ENCODE results near the gene WDR54. TPM values are rescaled to one million over a fixed set of nuclear protein-coding genes. Genes with fewer than 3 reads are reported as not detected.

The WDR54 gene
- polyA plus RNA-seq, 1 of the 3 experiments (the other 2 are of a cell fraction) = 61.6 TPM

DNA sequence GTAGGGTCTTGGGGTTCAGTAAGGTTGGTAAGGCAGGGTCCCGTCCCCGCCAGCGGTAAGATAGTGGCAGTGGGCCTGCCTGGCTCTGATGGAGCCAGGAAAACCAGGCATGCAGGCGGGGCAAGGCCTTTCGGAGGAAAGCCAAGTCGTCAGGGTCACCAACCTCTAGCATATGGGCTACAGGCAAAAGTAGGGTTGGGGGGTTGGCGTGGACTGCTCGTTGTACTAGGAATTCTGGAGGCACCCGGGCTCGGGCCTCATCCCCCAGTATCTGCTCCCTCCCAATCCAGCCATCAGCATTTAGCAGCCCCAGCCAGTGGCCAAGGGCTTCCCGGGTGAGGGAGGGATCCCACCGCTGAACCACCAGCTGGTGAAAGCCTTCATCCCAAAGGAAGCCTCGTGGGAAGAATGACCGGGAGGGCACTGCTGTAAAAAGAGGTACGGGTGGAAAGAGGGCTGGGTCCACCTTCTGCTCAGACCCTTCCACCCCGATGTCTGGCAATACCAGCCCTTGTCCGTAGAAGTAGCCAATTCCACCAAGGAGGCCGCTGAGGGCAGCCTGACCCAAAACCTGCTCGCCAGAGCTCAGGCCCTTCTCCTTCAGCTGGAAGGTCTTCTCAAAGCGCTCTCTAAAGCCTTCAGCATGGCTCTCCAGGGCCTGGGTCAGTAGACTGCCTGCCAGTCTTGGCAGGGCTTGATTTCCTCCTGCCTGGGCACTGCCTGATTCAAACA lies 40.7 kb downstream of the WDR54 start:
- H3K9me2 ChIP-seq = no peaks in the 10 kb centered on the region
- H2AFZ ChIP-seq (ENCODE audit: low read depth) = no peak overlapping the region
- H3K9ac ChIP-seq = no peak overlapping the region
- CTCF ChIA-PET = interaction anchor here (1.0 to 1.2 kb wide), 2 partner anchors 9 to 125 kb away, joined by 3 to 4 read pairs; no protein-coding TSS in a partner anchor
- H4K20me1 ChIP-seq (ENCODE audit: insufficient read depth) = no peaks in the 10 kb centered on the region
- H3K79me2 ChIP-seq (ENCODE audit: insufficient read depth) = peaks cover 47% of the 10 kb centered on the region
- H3K4me2 ChIP-seq = no peak overlapping the region
- H3F3A ChIP-seq (replicated peaks; ENCODE audit: insufficient read depth) = peaks cover 10% of the 10 kb centered on the region
- TF ChIP-seq ELF1 (IDR thresholded peaks at IDR 0.05) = no peak
- no peak for TF ChIP-seq RAD21 (IDR thresholded peaks at IDR 0.05; ENCODE audit: low read length)
- no peak for TF ChIP-seq RCOR1 (IDR thresholded peaks at IDR 0.05; ENCODE audit: low read length)
- TF ChIP-seq YY1 (IDR thresholded peaks at IDR 0.05; ENCODE audit: low read depth) = no peak
- TF ChIP-seq, protein P1, sequence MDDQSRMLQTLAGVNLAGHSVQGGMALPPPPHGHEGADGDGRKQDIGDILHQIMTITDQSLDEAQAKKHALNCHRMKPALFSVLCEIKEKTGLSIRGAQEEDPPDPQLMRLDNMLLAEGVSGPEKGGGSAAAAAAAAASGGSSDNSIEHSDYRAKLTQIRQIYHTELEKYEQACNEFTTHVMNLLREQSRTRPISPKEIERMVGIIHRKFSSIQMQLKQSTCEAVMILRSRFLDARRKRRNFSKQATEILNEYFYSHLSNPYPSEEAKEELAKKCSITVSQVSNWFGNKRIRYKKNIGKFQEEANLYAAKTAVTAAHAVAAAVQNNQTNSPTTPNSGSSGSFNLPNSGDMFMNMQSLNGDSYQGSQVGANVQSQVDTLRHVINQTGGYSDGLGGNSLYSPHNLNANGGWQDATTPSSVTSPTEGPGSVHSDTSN (IDR thresholded peaks at IDR 0.05) = no peak
- TF ChIP-seq, protein P2, sequence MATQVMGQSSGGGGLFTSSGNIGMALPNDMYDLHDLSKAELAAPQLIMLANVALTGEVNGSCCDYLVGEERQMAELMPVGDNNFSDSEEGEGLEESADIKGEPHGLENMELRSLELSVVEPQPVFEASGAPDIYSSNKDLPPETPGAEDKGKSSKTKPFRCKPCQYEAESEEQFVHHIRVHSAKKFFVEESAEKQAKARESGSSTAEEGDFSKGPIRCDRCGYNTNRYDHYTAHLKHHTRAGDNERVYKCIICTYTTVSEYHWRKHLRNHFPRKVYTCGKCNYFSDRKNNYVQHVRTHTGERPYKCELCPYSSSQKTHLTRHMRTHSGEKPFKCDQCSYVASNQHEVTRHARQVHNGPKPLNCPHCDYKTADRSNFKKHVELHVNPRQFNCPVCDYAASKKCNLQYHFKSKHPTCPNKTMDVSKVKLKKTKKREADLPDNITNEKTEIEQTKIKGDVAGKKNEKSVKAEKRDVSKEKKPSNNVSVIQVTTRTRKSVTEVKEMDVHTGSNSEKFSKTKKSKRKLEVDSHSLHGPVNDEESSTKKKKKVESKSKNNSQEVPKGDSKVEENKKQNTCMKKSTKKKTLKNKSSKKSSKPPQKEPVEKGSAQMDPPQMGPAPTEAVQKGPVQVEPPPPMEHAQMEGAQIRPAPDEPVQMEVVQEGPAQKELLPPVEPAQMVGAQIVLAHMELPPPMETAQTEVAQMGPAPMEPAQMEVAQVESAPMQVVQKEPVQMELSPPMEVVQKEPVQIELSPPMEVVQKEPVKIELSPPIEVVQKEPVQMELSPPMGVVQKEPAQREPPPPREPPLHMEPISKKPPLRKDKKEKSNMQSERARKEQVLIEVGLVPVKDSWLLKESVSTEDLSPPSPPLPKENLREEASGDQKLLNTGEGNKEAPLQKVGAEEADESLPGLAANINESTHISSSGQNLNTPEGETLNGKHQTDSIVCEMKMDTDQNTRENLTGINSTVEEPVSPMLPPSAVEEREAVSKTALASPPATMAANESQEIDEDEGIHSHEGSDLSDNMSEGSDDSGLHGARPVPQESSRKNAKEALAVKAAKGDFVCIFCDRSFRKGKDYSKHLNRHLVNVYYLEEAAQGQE (IDR thresholded peaks at IDR 0.05; ENCODE audit: low read depth, low read length) = no peak
- TF ChIP-seq RXRA (IDR thresholded peaks at IDR 0.05; ENCODE audit: borderline replicate concordance, low read depth) = no peak
- TF ChIP-seq CHD2 (IDR thresholded peaks at IDR 0.05; ENCODE audit: low read length, partially characterized antibody) = no peak
- TF ChIP-seq, protein P3, sequence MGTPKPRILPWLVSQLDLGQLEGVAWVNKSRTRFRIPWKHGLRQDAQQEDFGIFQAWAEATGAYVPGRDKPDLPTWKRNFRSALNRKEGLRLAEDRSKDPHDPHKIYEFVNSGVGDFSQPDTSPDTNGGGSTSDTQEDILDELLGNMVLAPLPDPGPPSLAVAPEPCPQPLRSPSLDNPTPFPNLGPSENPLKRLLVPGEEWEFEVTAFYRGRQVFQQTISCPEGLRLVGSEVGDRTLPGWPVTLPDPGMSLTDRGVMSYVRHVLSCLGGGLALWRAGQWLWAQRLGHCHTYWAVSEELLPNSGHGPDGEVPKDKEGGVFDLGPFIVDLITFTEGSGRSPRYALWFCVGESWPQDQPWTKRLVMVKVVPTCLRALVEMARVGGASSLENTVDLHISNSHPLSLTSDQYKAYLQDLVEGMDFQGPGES (IDR thresholded peaks at IDR 0.05; ENCODE audit: low read depth, low read length) = no peak
- TF ChIP-seq FOSL2 (IDR thresholded peaks at IDR 0.05; ENCODE audit: borderline replicate concordance, low read depth) = no peak
- no peak for TF ChIP-seq NRF1 (IDR thresholded peaks at IDR 0.05; ENCODE audit: low read depth, low read length)
- H3K27me3 ChIP-seq (ENCODE audit: insufficient read depth) = no peaks in the 10 kb centered on the region
- H3K4me1 ChIP-seq (ENCODE audit: control insufficient read depth in 1 of 2, insufficient read depth in 2 of 2, low read depth in 1 of 2, low read length in 1 of 2) = peaks cover 5 to 22% of the 10 kb centered on the region in 2 experiments; a peak in 1 of 4 replicates
- 89% methylated on average over 7 of the region's 20 CpGs for WGBS (ENCODE audit: low lambda C conversion rate)
- H3K4me3 ChIP-seq (ENCODE audit: low read depth in 2 of 2, low read length in 1 of 2) = no peak overlapping the region
- H3K36me3 ChIP-seq (replicated peaks in 1 of 2; ENCODE audit: control insufficient read depth in 1 of 2, insufficient read depth in 2 of 2, low read length in 1 of 2) = peaks cover 0 to 28% of the 10 kb centered on the region in 2 experiments
- POLR2A ChIA-PET = interaction anchor here (2.1 to 5.9 kb wide), 2 partner anchors 12 to 19 kb away, joined by 8 to 60 read pairs; partner anchors contain the start of gene MRPL53
- DNase-seq = no peak
- no peaks in the 10 kb centered on the region for H3K9me3 ChIP-seq
- no peak overlapping the region; a peak in 1 of 4 replicates for H3K27ac ChIP-seq (ENCODE audit: low read depth in 2 of 2, low read length in 1 of 2)
